Head of caudate nucleus (tissue), 42 donors: ENCODE measurements around the gene ZNRF3.

Experiments
- DNase-seq, 42 donors: peaks; one replicate each; pipeline versions ENCODE4 v3.0.0 to v3.0.0-alpha.2; 2020 to 2021; ENCODE audit warnings: mixed read lengths in 7 of 42
- intact Hi-C: fragments of 100-400 bp; cut with DNase I; formaldehyde crosslinking; loops from one replicate; pipeline ENCODE4 v1.15.0; 2022

ZNRF3 gene

GRCh38 chr22:29040385-29041275 is 157.3 kb downstream of the ZNRF3 start:
- peak in 40 of 42 donors; percentile 33 to 91 (median 74) for DNase-seq
- intact Hi-C loops: loop anchor here (2.0 kb wide), 1 partner anchor 184 kb away; no protein-coding TSS in a partner anchor

GRCh38 chr22:29041408-29041807 is 158.0 kb downstream of the ZNRF3 start:
- intact Hi-C loops: loop anchor here (2.0 kb wide), 1 partner anchor 185 kb away; no protein-coding TSS in a partner anchor

GRCh38 chr22:29043906-29044575 is 160.7 kb downstream of the ZNRF3 start:
- intact Hi-C loops: no loop called here
- no peak for DNase-seq

More at GRCh38 chr22:29041408-29041807, 158.0 kb downstream of the ZNRF3 start:
- DNase-seq: peak in 16 of 42 donors; percentile 39 to 78 (median 49)

- DNase-seq: peak in 1 of 42 donors; percentile 50
- intact Hi-C loops: no loop called here
Measured at GRCh38 chr22:29044657-29045176, 161.3 kb downstream of the ZNRF3 start.

- no peak for DNase-seq
- intact Hi-C loops: no loop called here
Measured at GRCh38 chr22:29048822-29049654, 165.7 kb downstream of the ZNRF3 start.

GRCh38 chr22:29049655-29050263 is 166.4 kb downstream of the ZNRF3 start:
- DNase-seq: no peak
- intact Hi-C loops: no loop called here

- no peak for DNase-seq
- intact Hi-C loops: no loop called here
Measured at GRCh38 chr22:29050457-29050856, 167.1 kb downstream of the ZNRF3 start.

GRCh38 chr22:29053048-29053702 is 169.8 kb downstream of the ZNRF3 start:
- intact Hi-C loops: no loop called here
- DNase-seq: peak in 1 of 42 donors; percentile 26

- no peak for DNase-seq
- intact Hi-C loops: no loop called here
Measured at GRCh38 chr22:29054251-29054767, 170.9 kb downstream of the ZNRF3 start.

- no peak for DNase-seq
- intact Hi-C loops: no loop called here
Measured at GRCh38 chr22:29055192-29055830, 171.9 kb downstream of the ZNRF3 start.

- no peak for DNase-seq
- intact Hi-C loops: no loop called here
Measured at GRCh38 chr22:29056472-29056871, 173.1 kb downstream of the ZNRF3 start.

GRCh38 chr22:29060251-29060869 is 177.0 kb downstream of the ZNRF3 start:
- intact Hi-C loops: no loop called here
- DNase-seq: no peak

- no peak for DNase-seq
- intact Hi-C loops: no loop called here
Measured at GRCh38 chr22:29060931-29061330, 177.6 kb downstream of the ZNRF3 start.

- intact Hi-C loops: no loop called here
- DNase-seq: no peak
Measured at GRCh38 chr22:29061773-29062172, 178.4 kb downstream of the ZNRF3 start, which contains the start of gene C22orf31. C22orf31 (minus strand) TSS chr22:29061831; CDS start chr22:29061792, 39 bp downstream.

GRCh38 chr22:29062286-29062821 is 179.0 kb downstream of the ZNRF3 start:
- DNase-seq: peak in 3 of 42 donors; percentile 7 to 32 (median 15)
- intact Hi-C loops: no loop called here

- intact Hi-C loops: no loop called here
- no peak for DNase-seq
Measured at GRCh38 chr22:29065468-29066190, 182.3 kb downstream of the ZNRF3 start.
